ENCODE results near the gene ZNF362. TPM values are rescaled to one million over a fixed set of nuclear protein-coding genes. Genes with fewer than 3 reads are reported as not detected.

Gene ZNF362
- total RNA-seq, 2 donors from 2014 or later, result 45.0 to 52.0 TPM

- WGBS, result under 1% methylated on average over 58 of the region's 104 CpGs
- Histone ChIP-seq H3K36me3 (no peaks in the 10 kb centered on the region), H3K9me3 (no peaks in the 10 kb centered on the region), H3K4me3 (peak overlapping the region; percentile 91 to 96), H3K4me1 (replicated peaks) (peaks cover 9% of the 10 kb centered on the region), H3K27me3 (replicated peaks; ENCODE audit: insufficient read depth) (no peaks in the 10 kb centered on the region), H3K27ac (peak overlapping the region; percentile 88 to 97)
- intact Hi-C loops (cut with DNase I), result no loop called here
- peak; percentile 83 for DNase-seq (ENCODE audit: low spot score)
- TF ChIP-seq, protein P1, sequence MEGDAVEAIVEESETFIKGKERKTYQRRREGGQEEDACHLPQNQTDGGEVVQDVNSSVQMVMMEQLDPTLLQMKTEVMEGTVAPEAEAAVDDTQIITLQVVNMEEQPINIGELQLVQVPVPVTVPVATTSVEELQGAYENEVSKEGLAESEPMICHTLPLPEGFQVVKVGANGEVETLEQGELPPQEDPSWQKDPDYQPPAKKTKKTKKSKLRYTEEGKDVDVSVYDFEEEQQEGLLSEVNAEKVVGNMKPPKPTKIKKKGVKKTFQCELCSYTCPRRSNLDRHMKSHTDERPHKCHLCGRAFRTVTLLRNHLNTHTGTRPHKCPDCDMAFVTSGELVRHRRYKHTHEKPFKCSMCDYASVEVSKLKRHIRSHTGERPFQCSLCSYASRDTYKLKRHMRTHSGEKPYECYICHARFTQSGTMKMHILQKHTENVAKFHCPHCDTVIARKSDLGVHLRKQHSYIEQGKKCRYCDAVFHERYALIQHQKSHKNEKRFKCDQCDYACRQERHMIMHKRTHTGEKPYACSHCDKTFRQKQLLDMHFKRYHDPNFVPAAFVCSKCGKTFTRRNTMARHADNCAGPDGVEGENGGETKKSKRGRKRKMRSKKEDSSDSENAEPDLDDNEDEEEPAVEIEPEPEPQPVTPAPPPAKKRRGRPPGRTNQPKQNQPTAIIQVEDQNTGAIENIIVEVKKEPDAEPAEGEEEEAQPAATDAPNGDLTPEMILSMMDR (IDR thresholded peaks at IDR 0.05), result no peak
- TF ChIP-seq POLR2AphosphoS5 (IDR thresholded peaks at IDR 0.05) (peak; percentile 38), POLR2A (IDR thresholded peaks at IDR 0.05) (peak; percentile 80)
Observed at GRCh38 chr1:33349778-33350610, 93.7 kb downstream of the ZNF362 start.

MicroRNA genes within 50 kb of the gene (microRNA counts, 767-probe panel; counts per million panel counts)
- 2,335 to 2,588 counts per million in 2 donors for microRNA hsa-miR-3605-5p

Small RNAs within 50 kb of the gene (microRNA-seq; reads per million reads assigned to microRNA genes)
- 101 reads per million, percentile 74 among the genes with 10 or more reads in this experiment for gene MIR3605

Small RNAs within 50 kb of the gene (small RNA-seq; reads per million reads assigned to genes)
- 0 reads per million in 2 donors for gene RN7SKP16

Other genes with a start within 250 kb of the ZNF362 start
- gene AK2, start 219.6 kb upstream of the ZNF362 start, total RNA-seq, result 100 to 1,000 TPM; 120 to 123 TPM
- 10 to 100 TPM in 1 of 2 donors, 1 to 10 TPM in 1; 5.6 to 16.0 TPM for gene AZIN2, start 175.3 kb upstream of the ZNF362 start, total RNA-seq
- 10 to 100 TPM; 13.3 to 18.1 TPM for gene TRIM62, start 74.4 kb upstream of the ZNF362 start, total RNA-seq
- gene A3GALT2, start 64.6 kb downstream of the ZNF362 start, total RNA-seq, result under 1 TPM in 1 of 2 donors, not detected in 1; 0.46 TPM
- 100 to 1,000 TPM in 1 of 2 donors, 10 to 100 TPM in 1; 75.0 to 131 TPM for gene PHC2, start 174.6 kb downstream of the ZNF362 start, total RNA-seq
- 10 to 100 TPM in 1 of 2 donors, 1 to 10 TPM in 1; 4.7 to 11.1 TPM for gene ZSCAN20, start 216.2 kb downstream of the ZNF362 start, total RNA-seq